Activated CD4-positive, CD25-positive, alpha-beta regulatory T cell (primary cell): Measurements from ENCODE around the gene MTCH1.
A peak's percentile ranks its signal among the peaks of the same experiment; 100 is the strongest.

ENCODE experiments used
- DNase-seq, 4 experiments: peaks; one replicate each; lab custom pipeline; 2025; lab: John Stamatoyannopoulos, UW

MTCH1 gene

DNA sequence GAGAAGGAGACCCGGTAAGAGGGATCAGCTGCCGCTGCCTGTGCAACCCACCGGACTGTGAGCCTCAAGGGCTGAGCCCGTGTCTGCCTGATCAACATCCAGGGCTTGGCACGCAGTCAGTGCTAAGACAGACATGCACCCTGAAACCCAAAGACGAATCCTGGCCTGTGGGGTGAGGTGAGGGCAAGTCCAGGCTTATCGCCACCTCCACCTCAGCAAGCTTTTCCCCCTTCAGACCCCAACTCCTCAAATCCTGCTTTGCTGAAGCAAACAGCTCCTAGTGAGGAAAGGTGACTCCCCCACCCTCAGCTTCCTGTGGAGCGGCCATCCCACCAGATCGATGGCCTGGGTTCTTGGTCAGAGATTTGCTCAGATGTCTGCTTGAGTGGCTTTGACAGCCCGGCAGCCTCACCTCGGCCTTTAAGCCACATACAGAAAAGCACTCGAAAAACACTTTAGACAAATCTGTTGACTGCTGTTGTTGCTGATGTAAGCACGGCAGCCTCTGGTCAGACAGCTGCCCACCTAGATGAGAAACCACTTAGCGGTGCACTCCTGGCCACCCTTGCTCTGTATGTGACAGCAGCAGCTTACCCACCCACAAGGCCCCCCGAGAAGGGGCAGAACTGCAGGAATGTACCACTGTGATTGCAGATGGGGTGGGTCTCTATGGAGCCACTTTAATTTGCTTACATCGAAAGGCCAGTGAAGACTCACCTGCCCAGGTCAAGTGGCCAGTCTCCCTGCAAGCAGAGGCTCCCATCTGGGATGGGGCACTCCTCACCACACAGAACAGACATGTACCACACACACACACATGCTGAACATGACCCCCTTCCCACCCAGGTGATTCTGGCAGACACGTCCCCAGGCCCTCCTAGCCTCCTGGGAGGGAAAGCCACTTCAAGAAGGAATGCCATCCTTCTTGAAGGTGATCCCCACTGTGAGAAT, 14.8 kb downstream of the MTCH1 start:
- no peak for DNase-seq

DNA sequence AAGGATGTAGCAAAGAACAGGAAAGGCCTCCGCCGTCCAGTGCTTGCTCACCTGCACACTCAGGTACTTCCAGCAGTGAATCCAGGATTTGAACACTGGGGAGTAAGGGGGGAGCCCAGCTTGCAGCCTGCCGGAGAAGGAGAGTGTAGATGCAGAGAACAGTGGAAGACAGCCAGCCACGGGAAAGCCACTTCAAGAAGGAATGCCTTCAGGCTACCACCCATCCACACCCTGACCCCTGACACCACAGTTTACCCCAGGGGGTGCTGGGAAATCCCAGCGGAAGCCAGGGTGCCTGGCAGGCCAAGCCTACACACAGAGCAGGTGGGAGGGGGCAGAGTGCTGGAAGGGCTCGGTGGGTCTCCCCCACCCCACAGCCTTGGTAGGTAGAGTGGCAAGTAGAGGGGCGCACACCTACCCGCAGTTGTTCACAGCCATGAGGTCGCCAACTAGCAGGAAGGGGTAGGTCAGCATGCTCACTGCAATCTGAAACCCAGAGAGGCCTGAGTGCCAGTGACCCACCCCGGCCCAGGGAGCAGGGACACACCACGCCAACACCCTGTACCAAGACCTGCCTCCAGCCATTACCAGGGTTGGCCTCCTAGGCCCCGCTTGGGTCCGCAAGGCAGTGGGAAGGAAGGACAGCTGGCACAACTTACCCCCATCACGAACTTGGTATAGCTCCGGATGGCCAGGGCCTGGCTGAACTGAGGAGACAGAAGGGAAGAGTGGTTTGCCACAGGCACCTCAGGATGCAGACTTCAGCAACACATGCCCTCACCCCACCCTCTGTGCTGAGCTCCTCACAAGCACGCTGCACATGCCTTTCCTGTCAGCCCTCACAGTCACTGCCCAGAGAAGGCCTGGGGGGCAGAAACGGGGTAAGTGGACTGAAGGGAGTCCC, 15.8 kb downstream of the MTCH1 start:
- DNase-seq, result no peak

DNA sequence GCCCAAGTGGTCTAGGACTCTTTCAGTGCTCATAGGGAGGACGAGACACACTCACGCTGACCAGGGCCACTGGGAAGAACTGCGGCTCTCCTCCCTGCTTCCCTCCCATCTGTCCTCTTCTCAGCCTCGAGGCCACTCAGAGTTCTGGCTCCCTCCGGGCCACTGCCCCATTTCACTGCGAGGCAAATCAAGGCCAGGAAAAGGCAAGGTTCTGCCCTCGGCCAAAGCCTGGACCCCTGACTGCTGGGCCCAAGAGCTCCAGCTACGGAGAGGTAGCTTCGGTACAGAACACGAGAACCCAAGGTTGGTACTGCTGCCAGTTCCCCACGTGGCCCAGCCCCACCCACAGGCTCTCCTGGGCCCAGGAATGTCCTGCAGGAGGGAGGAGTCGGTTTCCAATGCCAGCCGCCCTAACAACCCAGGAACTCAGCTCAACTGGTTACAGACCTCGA, 16.7 kb downstream of the MTCH1 start:
- DNase-seq, result no peak

DNA sequence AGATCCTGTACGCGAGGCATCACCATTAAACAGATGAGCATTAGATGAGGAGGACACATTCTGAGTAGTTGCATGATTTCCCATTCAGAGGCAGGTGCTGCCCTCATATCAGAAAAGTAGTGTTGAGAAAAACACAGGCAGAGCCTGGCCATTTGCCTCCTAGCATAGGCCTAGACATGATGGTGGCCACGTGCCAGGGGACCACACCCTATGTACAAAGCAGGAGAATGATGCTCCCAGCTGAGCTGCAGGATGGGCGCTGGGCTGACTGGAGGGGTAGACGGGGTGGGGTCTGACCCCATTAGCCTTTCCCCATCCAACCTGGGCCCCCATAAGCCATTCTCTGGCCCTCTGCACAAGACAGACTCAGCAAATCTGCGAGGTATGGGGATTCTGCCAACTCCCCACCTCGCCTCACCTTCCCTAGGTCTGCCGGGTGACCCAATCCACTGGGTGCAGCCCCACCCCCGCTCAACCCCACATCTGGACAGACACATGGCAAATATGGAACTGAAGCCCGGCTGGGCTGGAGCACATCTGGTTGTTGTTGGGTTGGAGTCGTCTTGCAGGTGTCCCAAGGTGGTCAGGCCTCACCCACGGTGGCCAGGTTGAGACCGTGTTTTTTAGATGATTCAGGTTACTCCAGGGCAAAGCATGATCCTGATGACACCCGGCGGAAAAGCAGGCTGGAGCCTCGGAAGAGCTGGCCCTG, 17.6 kb downstream of the MTCH1 start:
- DNase-seq, result no peak

DNA sequence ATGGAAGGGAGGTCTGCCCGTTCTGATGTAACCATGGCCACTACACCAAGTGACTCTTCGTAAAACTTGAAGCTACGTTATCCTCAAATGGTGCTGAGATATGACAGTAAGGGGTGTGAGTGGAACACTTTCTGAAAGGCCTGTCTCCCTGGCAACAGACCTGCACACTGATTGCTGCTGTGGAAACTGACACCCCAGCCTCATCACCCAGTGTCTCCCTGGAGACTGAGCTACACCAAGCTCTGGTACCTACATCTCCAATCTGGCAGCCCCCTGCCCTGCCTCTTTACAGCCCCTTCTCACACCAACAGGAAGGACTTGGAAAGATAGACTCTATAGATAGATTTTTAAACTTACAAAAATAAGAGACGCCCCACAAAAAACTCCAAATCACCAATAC, 18.2 kb downstream of the MTCH1 start:
- no peak for DNase-seq

DNA sequence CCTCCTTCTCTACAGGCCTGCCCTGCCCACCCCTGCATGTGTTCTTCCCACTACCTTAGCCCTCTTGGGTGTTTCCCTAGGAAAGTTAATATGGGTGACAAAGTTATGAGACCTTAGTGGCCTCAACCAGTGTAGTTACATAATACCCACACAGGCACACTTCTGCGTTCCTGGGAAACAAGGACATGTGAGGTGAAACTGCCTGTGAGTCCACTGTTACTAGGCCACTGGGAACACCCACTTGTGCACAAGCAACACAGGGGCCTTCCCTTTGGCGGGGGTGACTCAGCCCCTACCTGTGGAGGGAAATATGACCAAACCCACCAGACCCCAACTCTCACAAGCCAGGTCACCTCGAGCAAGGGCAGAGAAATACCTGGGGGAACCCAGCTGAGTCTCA, 18.7 kb downstream of the MTCH1 start:
- no peak for DNase-seq

DNA sequence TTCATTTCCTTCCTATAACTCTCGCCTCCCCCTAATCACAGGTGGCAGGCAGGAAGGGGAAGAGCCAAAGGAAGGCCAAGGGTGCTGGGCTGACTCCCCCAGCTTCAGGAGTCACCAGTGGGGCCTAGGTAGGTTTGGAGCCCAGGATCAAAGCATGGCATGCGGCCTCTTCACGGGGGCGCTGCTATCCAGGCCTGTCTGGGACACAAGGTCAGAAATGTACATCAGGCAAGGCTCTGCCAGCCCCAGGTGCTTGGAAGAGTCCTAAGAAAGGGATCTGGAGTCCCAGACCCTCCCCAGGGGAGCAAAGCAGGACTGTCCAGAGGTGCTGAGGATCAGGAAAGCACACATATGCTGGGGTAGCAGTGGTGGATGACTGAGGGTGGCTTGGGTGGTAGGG, 21.1 kb downstream of the MTCH1 start:
- no peak for DNase-seq

DNA sequence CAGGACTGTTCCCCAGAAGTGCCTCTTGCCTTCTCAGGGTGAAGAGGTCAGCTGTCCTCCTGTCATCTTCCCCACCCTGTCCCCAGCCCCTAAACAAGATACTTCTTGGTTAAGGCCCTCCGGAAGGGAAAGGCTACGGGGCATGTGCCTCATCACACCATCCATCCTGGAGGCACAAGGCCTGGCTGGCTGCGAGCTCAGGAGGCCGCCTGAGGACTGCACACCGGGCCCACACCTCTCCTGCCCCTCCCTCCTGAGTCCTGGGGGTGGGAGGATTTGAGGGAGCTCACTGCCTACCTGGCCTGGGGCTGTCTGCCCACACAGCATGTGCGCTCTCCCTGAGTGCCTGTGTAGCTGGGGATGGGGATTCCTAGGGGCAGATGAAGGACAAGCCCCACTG, 21.6 kb downstream of the MTCH1 start:
- DNase-seq, result no peak

DNA sequence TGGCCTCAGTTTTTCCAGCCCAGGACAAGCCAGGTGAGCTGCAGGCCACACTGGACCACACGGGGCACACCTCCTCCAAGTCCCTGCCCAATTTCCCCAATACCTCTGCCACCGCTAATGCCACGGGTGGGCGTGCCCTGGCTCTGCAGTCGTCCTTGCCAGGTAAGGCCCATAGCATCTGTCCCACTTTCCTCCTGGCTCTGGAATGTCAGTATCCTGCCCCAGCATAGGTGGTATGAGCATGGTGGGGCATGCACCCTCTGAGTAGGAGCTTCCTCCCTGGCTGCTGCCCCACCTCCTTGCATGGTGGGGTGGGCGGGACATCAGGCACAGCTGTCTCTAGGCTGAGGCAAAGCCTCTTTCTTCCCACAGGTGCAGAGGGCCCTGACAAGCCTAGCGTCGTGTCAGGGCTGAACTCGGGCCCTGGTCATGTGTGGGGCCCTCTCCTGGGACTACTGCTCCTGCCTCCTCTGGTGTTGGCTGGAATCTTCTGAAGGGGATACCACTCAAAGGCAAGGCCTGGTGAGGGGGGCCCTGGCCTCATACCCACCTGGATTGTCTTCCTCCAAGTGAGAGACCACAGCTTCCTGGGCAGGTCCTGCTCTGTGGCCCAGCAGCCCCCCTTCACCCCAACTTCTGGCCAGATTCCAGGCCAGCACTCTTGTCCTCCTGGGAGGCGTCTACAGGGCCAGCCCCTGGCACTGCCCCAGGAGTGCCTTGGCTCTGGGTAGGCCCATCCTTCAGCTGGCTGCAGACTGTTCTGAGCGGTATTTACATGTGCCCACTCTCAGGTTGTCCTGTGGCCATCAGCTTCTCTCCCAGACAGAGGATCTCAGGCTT, 22.3 kb downstream of the MTCH1 start:
- no peak for DNase-seq

DNA sequence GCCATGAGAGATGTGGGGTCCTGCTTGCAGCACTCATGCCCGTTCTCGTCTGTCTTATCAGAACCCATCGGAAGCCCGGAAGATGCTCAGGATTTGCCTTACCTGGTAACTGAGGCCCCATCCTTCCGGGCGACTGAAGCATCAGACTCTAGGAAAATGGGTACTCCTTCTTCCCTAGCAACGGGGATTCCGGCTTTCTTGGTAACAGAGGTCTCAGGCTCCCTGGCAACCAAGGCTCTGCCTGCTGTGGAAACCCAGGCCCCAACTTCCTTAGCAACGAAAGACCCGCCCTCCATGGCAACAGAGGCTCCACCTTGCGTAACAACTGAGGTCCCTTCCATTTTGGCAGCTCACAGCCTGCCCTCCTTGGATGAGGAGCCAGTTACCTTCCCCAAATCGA, 23.1 kb downstream of the MTCH1 start:
- peak; percentile 38 to 59 (median 56) for DNase-seq

DNA sequence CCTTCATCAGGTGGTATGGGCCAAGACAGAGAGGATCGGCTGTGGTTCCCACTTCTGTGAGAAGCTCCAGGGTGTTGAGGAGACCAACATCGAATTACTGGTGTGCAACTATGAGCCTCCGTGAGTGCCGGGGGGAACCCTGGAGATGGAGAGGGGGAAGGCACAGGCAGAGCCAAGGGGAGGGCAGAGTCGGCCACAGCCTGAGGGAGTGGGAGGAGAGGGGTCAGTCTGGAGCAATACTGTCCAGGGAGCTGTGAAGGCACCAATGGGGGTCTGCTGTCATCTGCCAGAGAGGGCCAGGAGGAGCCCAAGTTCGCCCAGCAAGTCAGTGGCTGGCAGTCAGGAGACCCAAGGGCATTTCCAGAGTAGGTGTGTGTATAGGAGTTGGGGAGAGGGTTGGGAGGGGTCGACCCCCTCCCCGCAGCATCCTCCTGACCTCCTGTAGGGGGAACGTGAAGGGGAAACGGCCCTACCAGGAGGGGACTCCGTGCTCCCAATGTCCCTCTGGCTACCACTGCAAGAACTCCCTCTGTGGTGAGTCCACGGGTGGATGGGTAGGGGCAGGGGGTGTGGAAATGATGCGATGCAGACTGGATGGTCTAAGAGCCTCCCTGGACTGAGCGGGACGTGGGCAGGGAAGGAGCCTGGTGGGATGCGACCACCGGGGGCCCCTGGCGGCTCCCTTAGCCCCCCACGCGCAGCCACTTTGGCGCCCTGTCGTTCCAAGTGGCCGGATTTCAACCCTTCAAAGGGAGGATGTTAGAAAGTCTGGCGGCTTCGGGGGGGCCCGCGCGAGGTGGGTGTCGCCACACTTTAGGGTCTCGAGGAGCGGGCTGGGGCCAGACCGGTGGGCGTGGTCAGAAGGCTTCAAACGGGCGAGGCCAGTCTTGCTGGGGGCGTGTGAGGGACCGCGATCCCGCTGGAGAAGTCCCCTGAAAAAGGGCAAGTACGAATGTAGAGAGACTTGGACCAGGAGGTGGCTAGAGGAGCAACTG, 24.3 kb downstream of the MTCH1 start:
- no peak for DNase-seq

DNA sequence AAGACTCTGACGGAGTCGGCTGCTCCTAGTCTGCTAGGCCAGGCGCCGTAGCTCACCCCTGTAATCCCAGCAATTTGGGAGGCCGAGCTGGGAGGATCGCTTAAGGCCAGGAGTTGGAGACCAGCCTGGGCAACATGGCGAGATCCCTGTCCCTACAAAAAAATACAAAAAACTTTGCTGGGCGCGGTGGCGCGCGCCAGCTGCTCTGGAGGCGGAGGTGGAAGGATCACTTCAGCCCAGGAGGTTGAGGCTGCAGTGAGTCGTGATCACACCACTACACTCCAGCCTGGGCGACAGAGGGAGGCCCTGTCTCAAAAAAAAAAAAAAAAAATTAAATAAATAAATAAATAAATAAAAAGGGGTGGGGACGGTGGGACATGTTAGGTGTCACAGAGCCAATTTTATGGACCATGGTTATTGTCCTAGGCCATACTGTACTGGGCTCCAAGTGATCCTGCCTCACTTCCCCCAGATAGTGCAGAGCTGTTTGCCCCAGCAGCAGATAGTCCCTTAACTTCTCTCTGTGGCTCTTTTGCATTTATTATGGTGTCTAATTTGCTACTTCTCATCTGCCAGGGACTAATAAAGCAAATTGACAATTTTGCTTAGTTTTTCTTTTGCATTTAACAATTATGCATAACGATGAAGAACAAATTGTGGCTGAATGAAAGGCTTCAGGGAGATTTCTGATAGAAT, 26.3 kb downstream of the MTCH1 start:
- DNase-seq, result no peak

DNA sequence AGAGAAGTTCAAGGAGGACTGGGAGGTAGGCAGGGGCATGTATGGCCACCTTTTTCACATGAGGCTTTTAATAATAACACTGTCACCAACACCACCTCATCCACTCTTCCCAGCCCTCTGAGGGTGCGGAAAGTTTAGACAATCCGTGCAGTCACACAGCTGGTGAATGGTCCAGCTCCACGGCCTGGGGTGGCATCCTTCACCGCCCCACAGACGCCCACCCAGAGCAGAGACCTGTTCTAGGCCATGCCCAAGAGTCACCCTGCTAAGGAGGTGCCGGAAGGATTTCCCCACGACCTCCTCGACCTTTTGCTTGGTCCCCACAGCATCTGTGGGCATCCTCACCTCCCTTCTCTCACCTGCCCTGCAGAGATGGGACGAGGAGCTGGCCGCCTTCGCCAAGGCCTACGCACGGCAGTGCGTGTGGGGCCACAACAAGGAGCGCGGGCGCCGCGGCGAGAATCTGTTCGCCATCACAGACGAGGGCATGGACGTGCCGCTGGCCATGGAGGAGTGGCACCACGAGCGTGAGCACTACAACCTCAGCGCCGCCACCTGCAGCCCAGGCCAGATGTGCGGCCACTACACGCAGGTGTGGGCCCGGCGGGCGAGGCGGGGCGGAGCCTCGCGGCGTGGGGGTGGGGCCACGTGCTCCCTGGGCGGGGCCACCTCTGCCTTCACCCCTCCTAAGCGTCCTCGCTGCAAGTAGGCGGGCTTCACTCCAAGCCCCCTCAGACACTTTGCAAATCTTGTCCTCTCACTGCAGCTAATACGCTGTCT, 27.0 kb downstream of the MTCH1 start:
- no peak for DNase-seq

DNA sequence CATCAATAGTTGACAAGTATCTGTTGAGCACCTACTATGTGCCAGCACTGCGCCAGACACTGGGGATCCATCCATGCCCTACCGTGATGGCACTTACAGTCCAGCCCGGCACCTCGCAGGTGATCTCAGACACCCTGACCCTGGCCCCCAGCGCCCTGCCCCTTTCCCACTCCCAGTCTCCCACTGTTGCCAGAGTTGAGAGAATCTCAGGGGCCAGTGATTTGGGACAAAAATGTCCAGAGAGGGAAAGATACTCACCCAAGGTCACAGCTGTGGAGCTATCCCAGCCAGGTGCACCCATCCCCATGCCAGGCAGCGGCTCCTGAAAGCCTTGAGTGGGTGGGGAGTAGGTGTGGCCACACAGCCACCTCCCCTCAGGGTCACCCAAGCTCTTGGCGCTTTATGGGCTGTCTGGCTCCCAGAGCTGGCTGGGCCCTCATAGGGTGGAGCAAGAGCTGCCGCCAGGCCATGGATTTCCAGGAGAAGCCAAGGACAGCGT, 28.2 kb downstream of the MTCH1 start:
- no peak for DNase-seq

DNA sequence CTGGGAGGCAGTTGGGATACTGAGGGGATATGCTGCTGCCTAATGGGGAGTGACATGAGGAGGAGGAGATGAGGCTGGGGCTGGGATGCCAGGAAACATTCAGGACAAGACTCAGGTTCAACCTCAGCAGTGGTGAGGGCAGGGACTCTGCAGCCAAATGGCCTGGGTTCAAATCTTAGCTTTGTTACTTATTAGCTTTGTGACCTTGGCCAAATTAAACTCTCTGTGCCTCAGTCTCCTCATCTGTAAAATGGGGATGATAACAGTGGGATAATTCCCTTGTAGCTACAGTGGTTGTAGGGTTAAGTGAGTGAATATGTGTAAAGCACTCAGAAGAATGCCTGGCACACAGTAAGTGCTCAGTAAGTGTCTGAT, 29.6 kb downstream of the MTCH1 start:
- DNase-seq, result no peak

DNA sequence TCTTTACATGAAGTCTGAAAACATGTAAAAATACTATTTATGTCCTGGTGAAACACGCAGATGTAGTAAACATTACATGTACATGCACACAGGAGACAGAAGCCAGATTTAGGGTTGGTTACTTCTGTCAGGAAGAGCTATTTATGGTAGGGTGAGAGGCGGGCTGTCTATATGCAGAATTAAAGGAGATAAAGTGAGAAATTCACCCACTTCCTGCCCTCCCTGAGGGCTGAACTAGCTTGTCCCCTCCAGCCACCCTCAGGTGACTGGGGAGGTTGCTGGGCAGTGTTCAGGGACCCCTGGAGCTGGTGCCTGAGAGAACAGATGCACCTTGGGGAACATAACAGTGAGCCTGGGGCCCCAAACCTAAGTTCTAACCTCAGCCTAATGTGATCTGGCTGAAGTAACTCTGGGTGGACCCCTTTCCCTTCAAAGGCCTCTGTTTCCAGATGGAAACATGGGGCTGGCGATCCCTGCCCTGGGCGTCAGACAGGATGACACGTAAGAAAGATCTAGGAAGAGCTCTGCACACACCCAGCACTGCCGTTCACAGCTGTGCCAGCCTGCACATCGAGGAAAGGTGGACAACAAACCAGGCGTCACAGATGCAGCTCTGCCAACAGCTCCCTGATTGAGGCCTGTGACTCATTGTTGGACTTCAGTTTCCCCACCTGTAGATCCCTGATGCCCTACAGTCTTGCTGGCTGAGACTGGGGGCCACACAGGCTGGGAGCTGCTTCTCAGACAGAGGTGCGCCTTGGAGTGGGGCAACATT, 30.1 kb downstream of the MTCH1 start:
- no peak for DNase-seq

DNA sequence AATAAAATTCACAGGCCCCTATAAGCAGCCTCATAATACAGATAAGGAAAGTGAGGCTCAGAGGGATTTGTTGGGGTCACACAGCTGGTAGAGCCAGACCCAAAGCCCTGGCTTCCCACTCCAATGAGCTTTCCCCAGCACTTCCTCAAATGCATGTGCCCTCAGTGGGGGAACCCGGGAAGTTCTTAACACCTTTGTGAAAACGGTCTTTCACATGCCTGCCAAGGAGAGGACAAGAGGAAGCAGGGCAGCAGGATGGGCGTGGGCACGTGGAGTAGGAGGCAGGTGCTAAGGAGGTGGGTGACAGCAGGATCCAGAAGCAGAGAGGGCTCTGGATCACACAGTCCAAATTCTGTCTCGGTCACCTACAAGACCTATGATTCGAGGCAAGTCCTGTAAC, 30.9 kb downstream of the MTCH1 start:
- DNase-seq, result no peak
